OCI-LY3 (cell line): ENCODE data around the gene SEPTIN2.

Experiments
- CTCF ChIP-seq: fragments of 200-600, 300-600 bp; sonication (generic); IDR thresholded peaks from 2 replicates; pipeline ENCODE4 v1.5.1; 2014; ENCODE audit warnings: antibody characterized with exemption, low read length, low read depth
- EZH2phosphoT487 ChIP-seq: fragments of 200-600 bp; shearing (Covaris generic); IDR thresholded peaks from 2 replicates; pipeline ENCODE4 v1.6.1; 2018; ENCODE audit warnings: antibody characterized with exemption, mixed run types, low read depth

GRCh38 chr2:241286348-241287090 is 29.2 kb upstream of the SEPTIN2 start:
- TF ChIP-seq CTCF (no peak), EZH2phosphoT487 (no peak)
